ENCODE data around the gene FAM81A.
A peak's percentile ranks its signal among the peaks of the same experiment; 100 is the strongest.
"Not testable (repeated sequence)": the region's sequence is repeated elsewhere in the genome, so short reads cannot be mapped to it uniquely, and the experiment has no call there.

The FAM81A gene

DNA sequence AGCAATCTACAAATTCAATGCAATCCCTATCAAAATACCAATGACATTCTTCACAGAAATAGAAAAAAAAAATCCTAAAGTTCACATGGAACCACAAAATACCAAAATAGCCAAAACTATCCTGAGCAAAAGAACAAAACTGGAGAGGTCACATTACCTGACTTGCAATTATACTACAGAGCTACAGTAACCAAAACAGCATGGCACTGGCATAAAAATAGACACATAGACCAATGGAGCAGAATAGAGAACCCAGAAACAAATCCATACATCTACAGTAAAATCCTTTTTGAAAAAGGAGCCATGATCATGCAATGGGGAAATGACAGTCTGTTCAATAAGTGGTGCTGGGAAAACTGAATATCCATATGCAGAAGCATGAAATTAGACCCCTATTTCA, 51.5 kb downstream of the FAM81A start:
- not testable (repeated sequence) for DNase-seq (ENCODE audit: low read depth)

DNA sequence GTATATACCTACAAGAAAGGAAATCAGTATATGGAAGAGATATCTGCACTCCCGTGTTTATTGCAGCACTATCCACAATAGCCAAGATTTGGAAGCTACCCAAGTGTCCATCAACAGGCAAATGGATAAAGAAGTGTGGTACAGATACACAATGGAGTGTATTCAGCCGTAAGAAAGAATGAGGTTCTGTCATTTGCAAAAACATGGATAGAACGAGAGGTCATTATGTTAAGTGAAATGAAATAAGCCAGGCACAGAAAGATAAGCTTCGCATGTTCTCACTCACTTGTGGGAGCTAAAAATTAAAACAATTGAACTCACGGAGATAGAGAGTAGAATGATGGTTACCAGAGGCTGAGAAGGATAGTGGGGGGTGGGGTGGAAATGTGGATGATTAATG, 53.1 kb downstream of the FAM81A start:
- no peak for DNase-seq (ENCODE audit: low read depth)

- peak; percentile 35 for DNase-seq (ENCODE audit: low read depth)
These were observed 54.7 kb downstream of the FAM81A start for GRCh38 chr15:59492389-59493377.

GRCh38 chr15:59501597-59501996, 63.6 kb downstream of the FAM81A start:
- DNase-seq (ENCODE audit: low read depth) = no peak

GRCh38 chr15:59515190-59515589, 77.2 kb downstream of the FAM81A start:
- no peak for DNase-seq (ENCODE audit: low read depth)

- DNase-seq (ENCODE audit: low read depth) = no peak
These were observed 78.9 kb downstream of the FAM81A start for GRCh38 chr15:59516655-59517461.

GRCh38 chr15:59519329-59519728, 81.3 kb downstream of the FAM81A start:
- no peak for DNase-seq (ENCODE audit: low read depth)

GRCh38 chr15:59521443-59521842, 83.5 kb downstream of the FAM81A start:
- DNase-seq (ENCODE audit: low read depth) = no peak

DNA sequence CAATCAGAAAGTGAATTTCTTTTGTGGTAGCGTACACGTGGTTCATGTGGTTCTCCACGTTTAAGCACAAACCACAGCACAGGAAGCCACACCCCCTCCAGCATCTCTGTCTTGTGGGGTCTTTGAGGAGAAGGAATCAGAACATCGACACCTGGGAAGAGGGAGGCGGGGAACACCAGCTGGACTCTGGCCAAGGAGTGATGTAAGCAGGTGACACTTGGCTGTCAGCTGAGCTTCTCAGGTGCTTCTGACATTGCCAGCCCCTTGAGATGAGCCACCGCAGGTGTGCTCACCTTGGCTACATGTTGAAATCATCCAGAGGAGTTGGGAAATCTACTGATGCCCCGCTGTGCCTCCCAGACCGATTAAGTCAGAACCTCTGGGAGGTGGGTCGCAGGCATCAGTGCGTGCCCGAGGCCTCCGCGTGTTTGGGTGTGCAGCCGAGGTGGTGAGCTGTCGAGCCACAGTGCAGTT, 85.0 kb downstream of the FAM81A start:
- peak; percentile 23 for DNase-seq (ENCODE audit: low read depth)

- DNase-seq (ENCODE audit: low read depth) = no peak
These were observed 85.7 kb downstream of the FAM81A start for GRCh38 chr15:59523702-59524101.

GRCh38 chr15:59524331-59524731, 86.3 kb downstream of the FAM81A start:
- DNase-seq (ENCODE audit: low read depth) = no peak

- not testable (repeated sequence) for DNase-seq (ENCODE audit: low read depth)
These were observed 88.5 kb downstream of the FAM81A start for GRCh38 chr15:59526466-59526865.

DNA sequence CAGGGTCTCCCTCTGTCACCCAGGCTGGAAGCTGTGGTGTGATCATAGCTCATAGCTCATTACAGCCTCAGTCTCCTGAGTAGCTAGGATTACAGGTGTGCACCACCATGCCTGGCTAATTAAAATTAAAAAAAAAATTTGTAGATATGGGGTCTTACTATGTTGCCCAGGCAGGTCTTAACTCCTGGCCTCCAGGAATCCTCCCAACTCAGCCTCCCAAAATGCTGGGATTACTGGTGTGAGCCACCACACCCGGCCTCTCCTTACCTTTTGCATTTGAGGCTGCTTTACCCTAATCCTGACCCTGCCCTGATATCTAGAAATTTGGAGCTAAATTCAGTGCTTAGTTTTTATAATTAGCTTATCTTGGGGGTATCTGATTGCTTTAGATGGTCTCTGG, 90.4 kb downstream of the FAM81A start:
- no peak for DNase-seq (ENCODE audit: low read depth)

DNA sequence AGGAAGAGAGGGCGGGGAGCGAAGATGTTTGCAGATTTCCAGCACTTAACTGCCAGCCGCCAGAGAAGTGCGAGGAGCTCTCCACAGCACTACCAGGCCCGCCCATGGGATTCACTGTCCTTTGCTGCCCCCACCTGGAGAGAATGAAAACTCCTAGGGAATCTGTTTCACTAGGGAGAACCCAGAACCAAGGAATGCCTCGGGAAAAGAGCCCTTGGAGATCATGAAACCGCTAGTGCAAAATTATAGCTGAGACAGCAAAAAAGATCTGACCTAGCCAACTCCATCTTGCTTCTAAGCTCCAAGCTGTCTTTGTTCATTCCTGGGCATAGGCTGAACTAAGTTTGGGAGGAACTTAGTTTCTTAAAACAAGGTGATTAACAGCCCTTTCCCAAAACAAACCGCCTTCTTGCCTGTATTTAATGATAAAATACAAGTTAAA, 91.0 kb downstream of the FAM81A start:
- peak; percentile 60 for DNase-seq (ENCODE audit: low read depth)

- no peak for DNase-seq (ENCODE audit: low read depth)
These were observed 93.2 kb downstream of the FAM81A start for GRCh38 chr15:59531066-59531675.

DNA sequence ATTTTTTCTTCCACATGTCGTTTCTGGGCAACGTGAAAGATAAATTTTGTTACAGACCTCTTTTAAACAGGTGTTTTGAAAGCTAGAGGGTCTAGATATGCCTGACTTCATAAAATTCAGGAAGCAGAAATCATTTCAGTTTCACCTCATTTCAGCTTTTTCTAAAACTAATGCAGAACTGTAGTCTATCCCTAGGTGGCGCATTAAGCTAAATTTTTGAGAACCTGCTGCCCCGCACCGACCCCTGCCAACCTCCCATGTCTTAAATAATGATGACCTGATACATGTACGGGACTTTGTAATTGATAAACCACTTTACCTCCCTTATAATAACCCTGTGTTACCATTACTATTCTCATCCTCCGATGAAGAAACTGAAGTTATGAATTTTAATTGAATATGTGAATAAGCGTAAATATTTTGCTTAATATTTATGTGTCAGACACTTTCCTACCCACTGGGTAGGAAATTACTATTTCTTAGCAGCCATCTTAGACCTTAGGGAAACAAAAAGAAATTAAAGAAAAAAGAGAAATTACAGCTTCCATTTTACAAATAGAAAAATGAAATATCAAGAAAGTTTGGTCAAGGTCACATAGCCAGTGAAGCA, 94.9 kb downstream of the FAM81A start:
- DNase-seq (ENCODE audit: low read depth) = no peak

DNA sequence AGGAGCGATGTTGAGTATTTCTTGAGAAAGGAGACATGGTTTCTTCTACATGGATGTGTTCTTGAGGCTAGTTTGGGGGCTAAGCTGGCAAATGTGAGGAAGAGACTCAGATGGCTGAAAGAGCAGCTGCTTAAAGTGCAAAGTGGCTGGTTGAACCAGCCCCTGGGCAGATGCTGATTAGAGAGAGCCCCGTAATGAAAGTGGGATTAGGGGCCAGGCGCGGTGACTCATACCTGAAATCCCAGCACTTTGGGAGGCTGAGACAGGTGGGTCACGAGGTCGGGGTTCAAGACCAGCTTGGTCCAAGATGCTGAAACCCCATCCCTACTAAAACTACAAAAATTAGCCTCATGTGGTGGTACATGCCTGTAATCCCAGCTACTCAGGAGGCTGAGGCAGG, 98.6 kb downstream of the FAM81A start:
- no peak for DNase-seq (ENCODE audit: low read depth)

DNA sequence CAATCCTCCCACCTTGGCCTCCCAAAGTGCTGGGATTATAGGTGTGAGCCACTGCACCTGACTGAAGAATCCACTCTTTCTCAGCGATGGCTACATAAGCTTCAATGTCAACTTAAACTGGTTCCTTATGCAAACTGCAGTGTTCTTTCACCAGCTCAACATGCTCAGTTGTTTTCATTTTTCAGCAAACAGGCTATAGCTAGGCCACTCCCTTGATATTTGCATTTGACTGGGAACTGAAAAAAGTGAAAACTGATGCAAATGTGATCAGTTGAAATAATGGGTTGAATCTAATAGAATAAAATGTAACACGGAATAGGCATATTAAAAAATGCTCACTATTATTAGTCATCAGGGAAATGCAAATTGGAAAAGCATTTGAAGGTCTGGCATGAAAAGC, 99.4 kb downstream of the FAM81A start:
- DNase-seq (ENCODE audit: low read depth) = no peak

DNA sequence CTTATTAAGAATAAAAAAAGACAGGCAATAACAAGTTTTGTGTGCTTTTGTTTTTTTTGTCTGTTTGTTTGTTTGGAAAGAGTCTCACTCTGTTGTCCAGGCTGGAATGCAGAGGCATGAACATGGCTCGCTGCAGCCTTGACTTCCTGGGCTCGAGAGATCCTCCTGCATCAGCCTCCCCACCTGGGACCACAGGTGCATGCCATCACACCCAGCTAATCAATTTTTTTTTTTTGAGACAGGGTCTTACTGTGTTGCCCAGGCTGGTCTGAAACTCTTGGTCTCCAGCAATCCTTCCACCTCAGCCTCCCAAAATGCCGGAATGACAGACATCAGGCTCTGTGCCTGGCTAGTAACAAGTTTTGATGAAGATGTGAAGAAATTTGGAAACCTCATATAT, 100.5 kb downstream of the FAM81A start:
- no peak for DNase-seq (ENCODE audit: low read depth)

- no peak for DNase-seq (ENCODE audit: low read depth)
These were observed 101.8 kb downstream of the FAM81A start for GRCh38 chr15:59539799-59540198.

DNA sequence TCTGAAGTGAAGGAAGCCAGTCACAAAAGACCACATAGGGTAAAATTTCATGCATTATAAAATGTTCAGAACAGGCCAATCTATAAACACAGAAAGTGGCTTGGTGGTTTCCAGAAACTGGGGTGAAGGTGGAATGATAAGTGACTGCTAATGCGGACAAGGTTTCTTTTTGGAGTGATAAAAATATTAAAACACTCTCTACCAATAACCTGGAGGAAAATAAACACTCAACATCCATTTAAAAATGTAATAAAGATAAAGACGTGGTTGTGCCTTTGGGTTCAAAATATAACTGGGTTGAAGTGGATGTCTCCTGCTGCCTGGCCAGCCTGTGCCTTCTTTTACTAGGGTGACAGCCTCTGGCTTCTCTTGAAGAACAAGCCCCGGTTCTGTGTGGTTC, 102.7 kb downstream of the FAM81A start:
- no peak for DNase-seq (ENCODE audit: low read depth)

DNA sequence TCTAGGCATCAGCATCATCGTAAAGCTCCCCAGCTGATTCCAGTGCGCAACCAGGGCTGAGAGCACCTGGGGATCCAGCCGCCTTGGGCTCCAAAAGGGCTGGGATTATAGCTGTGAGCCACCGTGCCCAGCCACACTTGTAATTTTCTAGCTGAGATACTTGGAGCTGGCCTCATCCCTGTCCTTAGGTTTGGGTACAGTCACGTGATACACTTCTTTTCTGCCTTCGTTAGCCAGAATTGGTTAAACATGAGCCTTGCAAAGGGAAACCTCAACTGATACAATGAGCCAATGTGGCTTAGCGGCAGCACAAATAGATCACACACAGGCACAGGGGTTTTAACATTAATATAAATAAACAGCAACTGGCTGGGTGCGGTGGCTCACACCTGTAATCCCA, 103.8 kb downstream of the FAM81A start:
- DNase-seq (ENCODE audit: low read depth) = no peak
